GM19438 (cell line): ENCODE data around the gene IRF7.

Experiments
- ATAC-seq: cut with Tn5 transposase; IDR thresholded peaks from one replicate; pipeline ENCODE4 v1.9.1; 2021; ENCODE audit warnings: low read depth; ENCODE audit not compliant: unreplicated experiment

Gene IRF7

GRCh38 chr11:568306-569157, 47.2 kb downstream of the IRF7 start:
- ATAC-seq: peak; percentile 89

- ATAC-seq: peak; percentile 19
Measured at GRCh38 chr11:567629-568292, 48.0 kb downstream of the IRF7 start.

- no peak for ATAC-seq
Measured at GRCh38 chr11:567011-567628, 48.6 kb downstream of the IRF7 start.

- ATAC-seq: no peak
Measured at GRCh38 chr11:565921-566509, 49.7 kb downstream of the IRF7 start.

- ATAC-seq: no peak
Measured at GRCh38 chr11:563812-564578, 51.8 kb downstream of the IRF7 start.

- ATAC-seq: no peak
Measured at GRCh38 chr11:563066-563811, 52.5 kb downstream of the IRF7 start.
